Measurements from ENCODE around the gene FMN2.

GRCh38 chr1:240145120-240145519, 53.4 kb downstream of the FMN2 start:
- TF ChIP-seq, protein P1, sequence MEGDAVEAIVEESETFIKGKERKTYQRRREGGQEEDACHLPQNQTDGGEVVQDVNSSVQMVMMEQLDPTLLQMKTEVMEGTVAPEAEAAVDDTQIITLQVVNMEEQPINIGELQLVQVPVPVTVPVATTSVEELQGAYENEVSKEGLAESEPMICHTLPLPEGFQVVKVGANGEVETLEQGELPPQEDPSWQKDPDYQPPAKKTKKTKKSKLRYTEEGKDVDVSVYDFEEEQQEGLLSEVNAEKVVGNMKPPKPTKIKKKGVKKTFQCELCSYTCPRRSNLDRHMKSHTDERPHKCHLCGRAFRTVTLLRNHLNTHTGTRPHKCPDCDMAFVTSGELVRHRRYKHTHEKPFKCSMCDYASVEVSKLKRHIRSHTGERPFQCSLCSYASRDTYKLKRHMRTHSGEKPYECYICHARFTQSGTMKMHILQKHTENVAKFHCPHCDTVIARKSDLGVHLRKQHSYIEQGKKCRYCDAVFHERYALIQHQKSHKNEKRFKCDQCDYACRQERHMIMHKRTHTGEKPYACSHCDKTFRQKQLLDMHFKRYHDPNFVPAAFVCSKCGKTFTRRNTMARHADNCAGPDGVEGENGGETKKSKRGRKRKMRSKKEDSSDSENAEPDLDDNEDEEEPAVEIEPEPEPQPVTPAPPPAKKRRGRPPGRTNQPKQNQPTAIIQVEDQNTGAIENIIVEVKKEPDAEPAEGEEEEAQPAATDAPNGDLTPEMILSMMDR (conservative IDR thresholded peaks at IDR 0.05): no peak
- no peak for TF ChIP-seq EZH2 (IDR thresholded peaks at IDR 0.05; ENCODE audit: low read depth)
